Measurements from ENCODE around the gene C4A.
"Not testable (repeated sequence)": the region's sequence is repeated elsewhere in the genome, so short reads cannot be mapped to it uniquely, and the experiment has no call there.

The C4A gene

GRCh38 chr6:31981744-31982143 is at the start of gene C4A:
Gene C4A, plus strand, starts transcription at chr6:31982057. Its CDS starts 51 bp downstream, at chr6:31982108.
- H3K79me2 ChIP-seq (ENCODE audit: insufficient read depth, low read depth); H2AFZ ChIP-seq (ENCODE audit: low read depth); H3K4me2 ChIP-seq: not testable (repeated sequence)

DNA sequence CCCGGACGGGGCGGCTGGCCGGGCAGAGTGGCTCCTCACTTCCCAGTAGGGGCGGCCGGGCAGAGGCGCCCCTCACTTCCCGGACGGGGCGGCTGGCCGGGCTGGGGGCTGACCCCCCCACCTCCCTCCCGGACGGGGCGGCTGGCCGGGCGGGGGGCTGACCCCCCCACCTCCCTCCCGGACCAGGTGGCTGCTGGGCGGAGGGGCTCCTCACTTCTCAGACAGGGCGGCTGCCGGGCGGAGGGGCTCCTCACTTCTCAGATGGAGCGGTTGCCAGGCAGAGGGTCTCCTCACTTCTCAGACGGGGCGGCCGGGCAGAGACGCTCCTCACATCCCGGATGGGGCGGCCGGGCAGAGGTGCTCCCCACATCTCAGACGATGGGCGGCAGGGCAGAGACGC is 49.7 kb upstream of the C4A start:
- H4K20me1 ChIP-seq (ENCODE audit: insufficient read depth); H3K27me3 ChIP-seq (ENCODE audit: insufficient read depth, low read depth); H3K79me2 ChIP-seq (ENCODE audit: insufficient read depth, low read depth); H2AFZ ChIP-seq (ENCODE audit: low read depth); H3K4me2 ChIP-seq; H3K4me1 ChIP-seq (ENCODE audit: low read depth, poor library complexity, severe bottlenecking); H3K9ac ChIP-seq; H3K36me3 ChIP-seq (ENCODE audit: insufficient read depth); H3K27ac ChIP-seq; H3K4me3 ChIP-seq (IDR thresholded peaks at IDR 0.05; ENCODE audit: insufficient read depth, low read depth, low read length): not testable (repeated sequence)

More at GRCh38 chr6:31981744-31982143, at the start of gene C4A:
- not testable (repeated sequence) for H3K9ac ChIP-seq; H3K27ac ChIP-seq; H3K4me1 ChIP-seq (ENCODE audit: low read depth, poor library complexity, severe bottlenecking); H4K20me1 ChIP-seq (ENCODE audit: insufficient read depth); H3K27me3 ChIP-seq (ENCODE audit: insufficient read depth, low read depth); H3K36me3 ChIP-seq (ENCODE audit: insufficient read depth); H3K4me3 ChIP-seq (IDR thresholded peaks at IDR 0.05; ENCODE audit: insufficient read depth, low read depth, low read length)

DNA sequence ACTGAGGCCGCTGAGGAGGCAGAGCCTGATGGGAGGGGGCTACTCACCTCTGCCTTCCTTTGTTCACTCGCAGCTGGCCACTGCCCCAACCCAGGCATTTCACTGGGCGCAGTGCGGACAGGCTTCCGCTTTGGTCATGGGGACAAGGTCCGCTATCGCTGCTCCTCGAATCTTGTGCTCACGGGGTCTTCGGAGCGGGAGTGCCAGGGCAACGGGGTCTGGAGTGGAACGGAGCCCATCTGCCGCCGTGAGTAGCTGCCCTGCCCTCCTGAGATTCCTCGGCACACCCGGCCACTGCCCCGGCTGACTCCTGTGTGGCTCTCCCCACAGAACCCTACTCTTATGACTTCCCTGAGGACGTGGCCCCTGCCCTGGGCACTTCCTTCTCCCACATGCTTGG is 48.3 kb upstream of the C4A start:
- Histone ChIP-seq H3K4me2 (no peak overlapping the region), H2AFZ (ENCODE audit: low read depth) (no peak overlapping the region), H3K27ac (no peak overlapping the region), H3K27me3 (ENCODE audit: insufficient read depth, low read depth) (no peaks in the 10 kb centered on the region), H3K4me1 (ENCODE audit: low read depth, poor library complexity, severe bottlenecking) (no peaks in the 10 kb centered on the region), H3K36me3 (ENCODE audit: insufficient read depth) (no peaks in the 10 kb centered on the region), H3K79me2 (ENCODE audit: insufficient read depth, low read depth) (no peaks in the 10 kb centered on the region), H4K20me1 (ENCODE audit: insufficient read depth) (no peaks in the 10 kb centered on the region), H3K9ac (no peak overlapping the region), H3K4me3 (IDR thresholded peaks at IDR 0.05; ENCODE audit: insufficient read depth, low read depth, low read length) (no peak overlapping the region)
- no peak for TF ChIP-seq CTCF (conservative IDR thresholded peaks at IDR 0.05; ENCODE audit: low read depth, low read length)

GRCh38 chr6:31935021-31935420 is 46.8 kb upstream of the C4A start:
- no peak for TF ChIP-seq CTCF (conservative IDR thresholded peaks at IDR 0.05; ENCODE audit: low read depth, low read length)
- H3K27ac ChIP-seq = no peak overlapping the region
- H2AFZ ChIP-seq (ENCODE audit: low read depth) = no peak overlapping the region
- no peaks in the 10 kb centered on the region for H3K79me2 ChIP-seq (ENCODE audit: insufficient read depth, low read depth)
- H4K20me1 ChIP-seq (ENCODE audit: insufficient read depth) = no peaks in the 10 kb centered on the region
- no peak overlapping the region for H3K4me3 ChIP-seq (IDR thresholded peaks at IDR 0.05; ENCODE audit: insufficient read depth, low read depth, low read length)
- H3K4me2 ChIP-seq = no peak overlapping the region
- no peak overlapping the region for H3K9ac ChIP-seq
- H3K36me3 ChIP-seq (ENCODE audit: insufficient read depth) = no peaks in the 10 kb centered on the region
- H3K27me3 ChIP-seq (ENCODE audit: insufficient read depth, low read depth) = no peaks in the 10 kb centered on the region
- H3K4me1 ChIP-seq (ENCODE audit: low read depth, poor library complexity, severe bottlenecking) = no peaks in the 10 kb centered on the region

DNA sequence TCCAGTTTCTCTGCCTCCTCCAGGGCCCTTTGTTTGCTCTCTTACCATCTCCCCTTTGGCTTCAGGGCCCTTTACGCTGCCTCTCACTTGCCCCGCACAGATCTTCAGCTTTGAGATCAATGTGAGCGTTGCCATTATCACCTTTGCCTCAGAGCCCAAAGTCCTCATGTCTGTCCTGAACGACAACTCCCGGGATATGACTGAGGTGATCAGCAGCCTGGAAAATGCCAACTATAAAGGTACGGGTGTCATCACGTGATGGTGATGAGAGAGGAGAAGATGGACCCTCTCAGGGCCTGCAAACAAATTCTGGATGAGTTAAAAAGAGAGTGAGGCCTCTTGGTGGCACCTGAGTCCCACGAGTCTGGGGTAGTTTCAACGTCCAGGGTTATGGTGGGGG is 46.0 kb upstream of the C4A start:
- no peak for TF ChIP-seq CTCF (conservative IDR thresholded peaks at IDR 0.05; ENCODE audit: low read depth, low read length)
- Histone ChIP-seq H4K20me1 (ENCODE audit: insufficient read depth) (no peaks in the 10 kb centered on the region), H3K27ac (no peak overlapping the region), H3K4me1 (ENCODE audit: low read depth, poor library complexity, severe bottlenecking) (no peaks in the 10 kb centered on the region), H3K4me3 (IDR thresholded peaks at IDR 0.05; ENCODE audit: insufficient read depth, low read depth, low read length) (no peak overlapping the region), H3K36me3 (ENCODE audit: insufficient read depth) (no peaks in the 10 kb centered on the region), H3K79me2 (ENCODE audit: insufficient read depth, low read depth) (no peaks in the 10 kb centered on the region), H3K27me3 (ENCODE audit: insufficient read depth, low read depth) (no peaks in the 10 kb centered on the region), H2AFZ (ENCODE audit: low read depth) (no peak overlapping the region), H3K4me2 (no peak overlapping the region), H3K9ac (no peak overlapping the region)

Measured in KMS-11 (cell line).